ENCODE results near the gene ADI1. TPM values are rescaled to one million over a fixed set of nuclear protein-coding genes. Genes with fewer than 3 reads are reported as not detected.
"Not testable (repeated sequence)": the region's sequence is repeated elsewhere in the genome, so short reads cannot be mapped to it uniquely, and the experiment has no call there.

Gene ADI1
- total RNA-seq, 4 donors from 2014 or later, result 43.7 to 207 (median 71.0) TPM

DNA sequence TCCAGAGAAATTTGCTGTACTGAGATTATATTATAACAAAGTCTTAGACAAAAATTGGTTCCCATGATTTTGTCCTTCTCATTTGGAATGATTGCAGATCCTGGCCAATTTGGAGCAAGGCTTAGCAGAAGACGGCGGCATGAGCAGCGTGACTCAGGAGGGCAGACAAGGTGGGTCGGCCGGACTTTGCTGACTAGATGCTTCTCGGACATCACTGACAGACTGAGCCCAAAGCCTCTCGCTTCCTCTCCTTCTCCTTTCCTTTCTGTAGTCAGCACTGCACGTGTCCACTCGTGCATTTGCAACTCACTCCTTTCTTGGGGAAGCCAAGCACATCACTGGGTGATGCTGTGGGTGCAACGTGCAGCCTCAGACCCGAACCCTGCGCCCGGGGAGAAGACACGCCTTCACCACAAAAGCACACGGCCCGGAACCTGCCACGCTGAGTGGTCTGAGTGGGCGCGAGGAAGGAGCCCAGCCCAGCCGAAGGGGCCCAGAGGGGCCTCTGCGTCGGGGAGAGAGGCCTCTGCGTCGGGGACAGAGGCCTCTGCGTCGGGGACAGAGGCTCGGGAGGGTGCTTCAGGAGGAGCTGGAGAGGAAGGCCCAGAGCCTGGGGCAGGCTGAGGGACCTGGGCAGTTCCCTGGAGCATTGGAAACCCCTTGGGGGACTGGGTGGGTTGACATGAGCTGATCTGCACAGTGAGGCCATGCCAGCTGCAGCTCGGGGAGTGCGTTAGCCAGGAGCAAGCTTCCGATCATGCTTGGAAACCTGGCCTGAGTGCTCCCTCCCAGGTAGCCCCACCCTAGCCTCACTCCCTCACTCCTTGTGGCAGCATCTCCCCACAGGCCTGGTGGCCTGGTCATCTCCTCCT lies 61.6 kb downstream of the ADI1 start:
- TF ChIP-seq, protein P1, sequence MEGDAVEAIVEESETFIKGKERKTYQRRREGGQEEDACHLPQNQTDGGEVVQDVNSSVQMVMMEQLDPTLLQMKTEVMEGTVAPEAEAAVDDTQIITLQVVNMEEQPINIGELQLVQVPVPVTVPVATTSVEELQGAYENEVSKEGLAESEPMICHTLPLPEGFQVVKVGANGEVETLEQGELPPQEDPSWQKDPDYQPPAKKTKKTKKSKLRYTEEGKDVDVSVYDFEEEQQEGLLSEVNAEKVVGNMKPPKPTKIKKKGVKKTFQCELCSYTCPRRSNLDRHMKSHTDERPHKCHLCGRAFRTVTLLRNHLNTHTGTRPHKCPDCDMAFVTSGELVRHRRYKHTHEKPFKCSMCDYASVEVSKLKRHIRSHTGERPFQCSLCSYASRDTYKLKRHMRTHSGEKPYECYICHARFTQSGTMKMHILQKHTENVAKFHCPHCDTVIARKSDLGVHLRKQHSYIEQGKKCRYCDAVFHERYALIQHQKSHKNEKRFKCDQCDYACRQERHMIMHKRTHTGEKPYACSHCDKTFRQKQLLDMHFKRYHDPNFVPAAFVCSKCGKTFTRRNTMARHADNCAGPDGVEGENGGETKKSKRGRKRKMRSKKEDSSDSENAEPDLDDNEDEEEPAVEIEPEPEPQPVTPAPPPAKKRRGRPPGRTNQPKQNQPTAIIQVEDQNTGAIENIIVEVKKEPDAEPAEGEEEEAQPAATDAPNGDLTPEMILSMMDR (IDR thresholded peaks at IDR 0.05), result no peak
- TF ChIP-seq POLR2A (IDR thresholded peaks at IDR 0.05), result no peak
- no peaks in the 10 kb centered on the region for H3K27me3 ChIP-seq
- H3K4me3 ChIP-seq, result no peak overlapping the region
- H3K36me3 ChIP-seq, result peaks cover 0 to 53% (median 0%) of the 10 kb centered on the region in 3 donors
- DNase-seq, result no peak
- H3K4me1 ChIP-seq, result no peaks in the 10 kb centered on the region
- H3K9me3 ChIP-seq, result no peaks in the 10 kb centered on the region
- H3K27ac ChIP-seq, result no peak overlapping the region

GRCh38 chr2:3456125-3456524 lies 63.2 kb downstream of the ADI1 start:
- no peak for DNase-seq
- no peaks in the 10 kb centered on the region for H3K4me1 ChIP-seq
- H3K27ac ChIP-seq, result no peak overlapping the region
- peaks cover 0 to 56% (median 0%) of the 10 kb centered on the region in 3 donors for H3K36me3 ChIP-seq
- H3K27me3 ChIP-seq, result no peaks in the 10 kb centered on the region
- H3K9me3 ChIP-seq, result no peaks in the 10 kb centered on the region
- H3K4me3 ChIP-seq, result no peak overlapping the region
- TF ChIP-seq POLR2A (IDR thresholded peaks at IDR 0.05), result no peak
- TF ChIP-seq, protein P1 (IDR thresholded peaks at IDR 0.05), result no peak

GRCh38 chr2:3454802-3455201 lies 64.5 kb downstream of the ADI1 start:
- Histone ChIP-seq H3K36me3 (peaks cover 0 to 69% (median 0%) of the 10 kb centered on the region in 3 donors), H3K27ac (no peak overlapping the region), H3K9me3 (no peaks in the 10 kb centered on the region), H3K27me3 (no peaks in the 10 kb centered on the region), H3K4me3 (no peak overlapping the region), H3K4me1 (no peaks in the 10 kb centered on the region)
- TF ChIP-seq, protein P1 (IDR thresholded peaks at IDR 0.05), result no peak
- no peak for TF ChIP-seq POLR2A (IDR thresholded peaks at IDR 0.05)
- no peak for DNase-seq

DNA sequence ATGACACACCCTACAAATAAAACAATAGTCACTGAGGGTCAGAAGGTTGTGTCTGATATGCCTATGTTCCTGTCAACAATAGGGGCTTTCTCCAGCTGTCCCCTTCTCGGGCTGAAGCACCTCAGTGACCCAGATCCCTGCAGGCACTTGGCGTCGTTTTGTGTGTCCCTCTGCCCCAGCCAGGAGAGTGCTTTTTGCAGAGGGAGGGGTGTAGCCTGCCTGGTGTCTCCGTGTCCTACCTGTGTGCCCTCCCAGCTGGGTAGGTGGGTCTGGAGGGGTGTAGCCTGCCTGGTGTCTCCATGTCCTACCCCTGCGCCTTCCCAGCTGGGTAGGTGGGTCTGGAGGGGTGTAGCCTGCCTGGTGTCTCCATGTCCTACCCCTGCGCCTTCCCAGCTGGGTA lies 65.3 kb downstream of the ADI1 start:
- peaks cover 0 to 64% (median 0%) of the 10 kb centered on the region in 3 donors for H3K36me3 ChIP-seq
- H3K27me3 ChIP-seq, DNase-seq, H3K4me1 ChIP-seq, H3K9me3 ChIP-seq, H3K27ac ChIP-seq, H3K4me3 ChIP-seq: not testable (repeated sequence)

DNA sequence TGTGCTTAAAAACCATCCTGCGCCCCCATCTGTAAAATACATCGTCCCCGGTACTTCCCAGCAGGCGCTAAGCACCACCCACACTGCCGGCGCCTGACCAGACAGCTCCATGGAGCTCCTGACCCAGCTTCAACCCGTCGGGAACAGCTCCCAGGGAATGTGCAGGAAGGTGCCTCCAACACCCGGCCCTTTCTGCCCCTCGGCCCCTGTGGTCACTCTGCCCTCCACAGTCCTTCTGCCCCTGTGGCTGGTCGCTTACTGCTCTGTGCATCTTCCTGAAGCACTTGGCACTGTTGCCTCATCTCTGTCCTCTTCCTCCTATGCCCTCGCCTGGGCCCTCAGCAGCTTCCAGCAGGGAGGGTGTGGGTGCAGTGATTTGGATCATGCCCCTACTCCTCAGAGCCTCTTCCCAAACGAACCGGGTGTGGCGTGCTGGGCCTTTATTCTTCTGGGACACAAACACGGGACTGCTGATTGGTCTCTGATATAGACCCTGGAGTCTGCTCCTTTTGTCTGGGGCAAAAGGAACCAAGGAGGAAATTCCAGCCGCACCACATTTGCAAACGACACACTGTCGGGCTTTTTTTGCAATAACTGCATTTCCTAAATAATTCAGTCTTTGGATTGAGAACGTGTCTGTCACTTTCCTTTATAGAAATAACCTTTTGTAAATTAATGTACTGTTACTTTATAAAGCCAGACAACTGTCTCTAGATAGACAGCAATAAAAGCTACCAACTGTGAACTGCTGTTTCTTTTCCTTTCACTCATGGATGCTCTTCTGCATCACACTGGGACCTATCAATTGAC lies 65.9 kb downstream of the ADI1 start:
- peaks cover 0 to 60% (median 0%) of the 10 kb centered on the region in 3 donors for H3K36me3 ChIP-seq

More for the DNA sequence above, 65.9 kb downstream of the ADI1 start:
- Histone ChIP-seq H3K27me3 (no peaks in the 10 kb centered on the region), H3K27ac (no peak overlapping the region), H3K9me3 (no peaks in the 10 kb centered on the region), H3K4me1 (no peaks in the 10 kb centered on the region), H3K4me3 (no peak overlapping the region)
- no peak for TF ChIP-seq POLR2A (IDR thresholded peaks at IDR 0.05)
- TF ChIP-seq, protein P1 (IDR thresholded peaks at IDR 0.05), result no peak
- DNase-seq, result no peak
